Neural progenitor cell (in vitro differentiated cells): Measurements from ENCODE around the gene WDPCP.

Experiments
- EZH2 ChIP-seq: fragments of 200-600 bp; sonication (generic); IDR thresholded peaks from 2 replicates; pipeline ENCODE4 v1.6.1; 2017; ENCODE audit warnings: antibody characterized with exemption, mild to moderate bottlenecking, moderate library complexity
- TF ChIP-seq, protein P1 (sequence below): fragments of 200-600 bp; sonication (generic); IDR thresholded peaks from 2 replicates; pipeline ENCODE4 v1.5.1; 2017; ENCODE audit warnings: antibody characterized with exemption, mild to moderate bottlenecking

DNA sequence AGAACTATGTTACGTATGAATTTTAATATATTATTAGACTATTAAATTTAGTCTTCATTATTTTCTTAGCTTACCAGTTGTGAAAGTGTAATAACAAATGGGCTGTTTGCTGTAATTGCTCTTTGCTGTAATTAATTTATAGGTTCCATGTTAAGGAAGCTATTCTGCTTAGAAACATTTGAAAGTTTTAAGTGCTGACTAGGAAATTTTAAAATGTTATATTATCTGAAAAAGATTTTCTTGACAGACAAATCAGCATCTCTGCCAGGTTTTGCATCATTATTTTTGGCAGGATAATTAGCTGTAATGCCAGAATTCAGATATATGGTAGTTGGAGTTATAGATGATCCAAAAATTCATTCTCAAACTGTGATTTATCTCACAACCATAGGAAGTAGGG is 495.4 kb downstream of the WDPCP start:
- TF ChIP-seq, protein P1, sequence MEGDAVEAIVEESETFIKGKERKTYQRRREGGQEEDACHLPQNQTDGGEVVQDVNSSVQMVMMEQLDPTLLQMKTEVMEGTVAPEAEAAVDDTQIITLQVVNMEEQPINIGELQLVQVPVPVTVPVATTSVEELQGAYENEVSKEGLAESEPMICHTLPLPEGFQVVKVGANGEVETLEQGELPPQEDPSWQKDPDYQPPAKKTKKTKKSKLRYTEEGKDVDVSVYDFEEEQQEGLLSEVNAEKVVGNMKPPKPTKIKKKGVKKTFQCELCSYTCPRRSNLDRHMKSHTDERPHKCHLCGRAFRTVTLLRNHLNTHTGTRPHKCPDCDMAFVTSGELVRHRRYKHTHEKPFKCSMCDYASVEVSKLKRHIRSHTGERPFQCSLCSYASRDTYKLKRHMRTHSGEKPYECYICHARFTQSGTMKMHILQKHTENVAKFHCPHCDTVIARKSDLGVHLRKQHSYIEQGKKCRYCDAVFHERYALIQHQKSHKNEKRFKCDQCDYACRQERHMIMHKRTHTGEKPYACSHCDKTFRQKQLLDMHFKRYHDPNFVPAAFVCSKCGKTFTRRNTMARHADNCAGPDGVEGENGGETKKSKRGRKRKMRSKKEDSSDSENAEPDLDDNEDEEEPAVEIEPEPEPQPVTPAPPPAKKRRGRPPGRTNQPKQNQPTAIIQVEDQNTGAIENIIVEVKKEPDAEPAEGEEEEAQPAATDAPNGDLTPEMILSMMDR, result no peak
- no peak for TF ChIP-seq EZH2
